RWPE2 (cell line): ENCODE results near the gene NECAB2.
A peak's percentile ranks its signal among the peaks of the same experiment; 100 is the strongest.

Experiments used
- ATAC-seq: fragments of 200-7000 bp; cut with Tn5 transposase; 3 replicates; pipeline ENCODE4 v1.9.1; 2021; ENCODE audit warnings: low read depth
- DNase-seq: peaks from one replicate; pipeline ENCODE4 v3.0.0-alpha.2; 2020; ENCODE audit warnings: low spot score
- H3K27ac ChIP-seq: fragments of 450-650 bp; 2 replicates; pipeline ENCODE4 v1.5.1; 2017; ENCODE audit warnings: mild to moderate bottlenecking; ENCODE audit not compliant: poor library complexity, severe bottlenecking
- H3K27me3 ChIP-seq: fragments of 250-450 bp; sonication (Bioruptor Pico); 2 replicates; pipeline ENCODE4 v1.5.1; 2021; ENCODE audit warnings: mild to moderate bottlenecking, moderate library complexity; ENCODE audit not compliant: insufficient read depth, poor library complexity, severe bottlenecking
- H3K36me3 ChIP-seq: fragments of 250-450 bp; sonication (Bioruptor Pico); 2 replicates; pipeline ENCODE4 v1.5.1; 2020; ENCODE audit warnings: low read depth, mild to moderate bottlenecking, moderate library complexity
- H3K4me1 ChIP-seq: fragments of 250-450 bp; sonication (Bioruptor Pico); 2 replicates; pipeline ENCODE4 v1.5.1; 2021; ENCODE audit warnings: mild to moderate bottlenecking, moderate library complexity; ENCODE audit not compliant: insufficient read depth, poor library complexity, severe bottlenecking
- H3K4me3 ChIP-seq: fragments of 250-450 bp; sonication (Bioruptor Pico); 2 replicates; pipeline ENCODE4 v1.5.1; 2021; ENCODE audit warnings: mild to moderate bottlenecking, moderate library complexity; ENCODE audit not compliant: severe bottlenecking
- H3K9me3 ChIP-seq: fragments of 250-450 bp; sonication (Bioruptor Pico); 2 replicates; pipeline ENCODE4 v1.5.1; 2021; ENCODE audit warnings: mild to moderate bottlenecking, moderate library complexity; ENCODE audit not compliant: severe bottlenecking
- CTCF ChIP-seq: fragments of 450-650 bp; IDR thresholded peaks from one replicate; pipeline ENCODE4 v1.5.1; 2017; ENCODE audit warnings: mild to moderate bottlenecking, moderate library complexity; ENCODE audit not compliant: poor library complexity, severe bottlenecking

NECAB2 gene

GRCh38 chr16:84043486-84044117 is 75.6 kb downstream of the NECAB2 start:
- H3K9me3 ChIP-seq = no peaks in the 10 kb centered on the region
- ATAC-seq = no peak
- H3K36me3 ChIP-seq = no peaks in the 10 kb centered on the region
- H3K27ac ChIP-seq = no peak overlapping the region
- H3K27me3 ChIP-seq = peaks cover 48% of the 10 kb centered on the region
- H3K4me1 ChIP-seq = no peaks in the 10 kb centered on the region
- DNase-seq = no peak
- H3K4me3 ChIP-seq = no peak overlapping the region
- no peak for TF ChIP-seq CTCF

- Histone ChIP-seq H3K4me1 (no peaks in the 10 kb centered on the region), H3K27me3 (peaks cover 48% of the 10 kb centered on the region), H3K9me3 (no peaks in the 10 kb centered on the region), H3K27ac (no peak overlapping the region), H3K36me3 (no peaks in the 10 kb centered on the region), H3K4me3 (no peak overlapping the region)
- DNase-seq (no peak), ATAC-seq (0 out of 3 replicates have a peak, but pooled peaks have one; percentile 28)
- TF ChIP-seq CTCF = peak; percentile 33
Measured at GRCh38 chr16:84044118-84044488, 76.1 kb downstream of the NECAB2 start.

GRCh38 chr16:84045001-84045817 is 77.2 kb downstream of the NECAB2 start:
- DNase-seq (peak; percentile 52), ATAC-seq (no peak)
- Histone ChIP-seq H3K27me3 (peaks cover 44% of the 10 kb centered on the region), H3K4me1 (no peaks in the 10 kb centered on the region), H3K4me3 (no peak overlapping the region), H3K9me3 (no peaks in the 10 kb centered on the region), H3K36me3 (no peaks in the 10 kb centered on the region), H3K27ac (no peak overlapping the region)
- TF ChIP-seq CTCF = no peak

- DNase-seq (peak; percentile 43), ATAC-seq (no peak)
- no peak for TF ChIP-seq CTCF
- Histone ChIP-seq H3K4me3 (no peak overlapping the region), H3K4me1 (no peaks in the 10 kb centered on the region), H3K27me3 (peaks cover 36% of the 10 kb centered on the region), H3K36me3 (no peaks in the 10 kb centered on the region), H3K9me3 (no peaks in the 10 kb centered on the region), H3K27ac (no peak overlapping the region)
Measured at GRCh38 chr16:84045818-84046470, 77.9 kb downstream of the NECAB2 start.
